Endothelial cell of umbilical vein (primary cell): ENCODE data around the gene NANOS2.

Source experiments
- CTCF ChIP-seq, 2 donors: IDR thresholded peaks; 1 replicate in 1 of 2; 2 replicates in 1 of 2; pipeline ENCODE4 v1.5.1; 2011; ENCODE audit warnings: low read length in 2 of 2, mild to moderate bottlenecking in 2 of 2, moderate library complexity in 2 of 2, control low read depth in 1 of 2, inconsistent platforms in 1 of 2, low read depth in 1 of 2; ENCODE audit not compliant: insufficient read depth in 1 of 2; ENCODE audit errors: extremely low read depth in 1 of 2
- EZH2 ChIP-seq: IDR thresholded peaks from 2 replicates; pipeline ENCODE4 v1.6.1; 2012; ENCODE audit warnings: borderline replicate concordance, low read depth, mild to moderate bottlenecking, moderate library complexity, low read length, inconsistent platforms; ENCODE audit not compliant: severe bottlenecking
- GATA2 ChIP-seq: IDR thresholded peaks from 2 replicates; pipeline ENCODE4 v1.7.0; 2011; ENCODE audit warnings: low read depth, mild to moderate bottlenecking, moderate library complexity, mixed read lengths, low read length; ENCODE audit not compliant: insufficient read length, insufficient read depth
- JUN ChIP-seq: IDR thresholded peaks from 2 replicates; pipeline ENCODE4 v1.6.1; 2011; ENCODE audit warnings: borderline replicate concordance, low read depth; ENCODE audit not compliant: insufficient read length, insufficient read depth
- MAX ChIP-seq: IDR thresholded peaks from 2 replicates; pipeline ENCODE4 v1.6.1; 2011; ENCODE audit not compliant: insufficient read depth, insufficient read length
- MYC ChIP-seq: IDR thresholded peaks from one replicate; pipeline ENCODE4 v1.6.1; 2011; ENCODE audit warnings: mild to moderate bottlenecking, low read depth, low read length
- POLR2A ChIP-seq: IDR thresholded peaks from 2 replicates; pipeline ENCODE4 v1.6.1; 2012; ENCODE audit warnings: low read depth, mild to moderate bottlenecking, control low read depth, low read length
- POLR2AphosphoS5 ChIP-seq: IDR thresholded peaks from 2 replicates; pipeline ENCODE4 v1.6.1; 2012; ENCODE audit warnings: low read depth, mild to moderate bottlenecking, control low read depth, low read length, moderate library complexity; ENCODE audit not compliant: insufficient read depth

GRCh38 chr19:45873219-45873772, 41.3 kb downstream of the NANOS2 start:
- TF ChIP-seq EZH2 (no peak), MYC (no peak), POLR2AphosphoS5 (no peak), CTCF (IDR thresholded peaks at IDR 0.05; ENCODE audit: extremely low read depth in 1 of 2, insufficient read depth in 1 of 2, low read depth in 1 of 2, low read length in 2 of 2) (no peak), POLR2A (no peak), MAX (no peak), JUN (no peak), GATA2 (no peak)
